Right lobe of liver (tissue), 4 donors: ENCODE data around the gene DIABLO.

Experiments
- CTCF ChIP-seq, 4 donors: fragments of 200-600 bp in 3 of 4; fragments of 450-650 bp in 1 of 4; IDR thresholded peaks; one replicate each; pipeline versions ENCODE4 v1.5.1 to v1.8.0; 2016 to 2022; ENCODE audit warnings: antibody characterized with exemption in 4 of 4, mild to moderate bottlenecking in 2 of 4
- POLR2A ChIP-seq: fragments of 450-650 bp; IDR thresholded peaks from one replicate; pipeline ENCODE4 v1.6.1; 2017; ENCODE audit warnings: antibody characterized with exemption, mild to moderate bottlenecking
- donor health status: DM: no; HTN: no; CAD: no.
- donor health status: DM: no; HTN: no; CAD: no.
- donor health status: DM: no; HTN: yes; CAD: no.

GRCh38 chr12:122202017-122202416 lies 23.8 kb downstream of the DIABLO start:
- TF ChIP-seq CTCF (IDR thresholded peaks at IDR 0.05) (no peak), POLR2A (no peak)
